Body of pancreas (tissue), 4 donors: ENCODE data around the gene PRKAB1.

Source experiments
- CTCF ChIP-seq, 7 experiments: fragments of 450-650 bp in 4 of 7; fragments of 200-600 bp in 3 of 7; sonication (generic) in 3 of 7; IDR thresholded peaks; one replicate each; pipeline ENCODE4 v1.5.1; 2016 to 2019; ENCODE audit warnings: antibody characterized with exemption in 7 of 7
- POLR2A ChIP-seq, 3 donors: fragments of 450-650 bp; IDR thresholded peaks; one replicate each; pipeline ENCODE4 v1.6.1; 2016; ENCODE audit warnings: antibody characterized with exemption in 3 of 3, mild to moderate bottlenecking in 2 of 3

- TF ChIP-seq POLR2A (IDR thresholded peaks at IDR 0.05) (no peak), CTCF (IDR thresholded peaks at IDR 0.05) (no peak)
These were observed 14.1 kb downstream of the PRKAB1 start for GRCh38 chr12:119681728-119682638.
